Endothelial cell (in vitro differentiated cells): ENCODE results near the gene CTR9. TPM values are rescaled to one million over a fixed set of nuclear protein-coding genes. Genes with fewer than 3 reads are reported as not detected.

ENCODE experiments used
- DNase-seq: peaks from one replicate; pipeline ENCODE4 v3.0.0; 2021; ENCODE audit warnings: low spot score
- H3K27ac Mint-ChIP-seq: one replicate; pipeline ENCODE4 v1.8.0; 2021; ENCODE audit warnings: mixed read lengths, inconsistent platforms; ENCODE audit not compliant: unreplicated experiment
- H3K27me3 Mint-ChIP-seq: one replicate; pipeline ENCODE4 v1.8.0; 2021; ENCODE audit warnings: mild to moderate bottlenecking, moderate library complexity, mixed read lengths, inconsistent platforms; ENCODE audit not compliant: unreplicated experiment
- H3K36me3 Mint-ChIP-seq: one replicate; pipeline ENCODE4 v1.8.0; 2021; ENCODE audit warnings: mild to moderate bottlenecking, low read depth, mixed read lengths, inconsistent platforms; ENCODE audit not compliant: unreplicated experiment
- H3K4me1 Mint-ChIP-seq: one replicate; pipeline ENCODE4 v1.8.0; 2021; ENCODE audit warnings: mild to moderate bottlenecking, mixed read lengths, inconsistent platforms; ENCODE audit not compliant: unreplicated experiment
- H3K4me3 Mint-ChIP-seq: one replicate; pipeline ENCODE4 v1.8.0; 2021; ENCODE audit warnings: mild to moderate bottlenecking, mixed read lengths, inconsistent platforms; ENCODE audit not compliant: unreplicated experiment
- H3K9me3 Mint-ChIP-seq: one replicate; pipeline ENCODE4 v1.8.0; 2021; ENCODE audit warnings: mixed read lengths, inconsistent platforms; ENCODE audit not compliant: unreplicated experiment
- total RNA-seq: library from RNA; stranded (reverse); fragmentation: NEBNext Ultra II Directional; extraction: Animal tissue kit (Norgen Biotek cat#: 25700); gene quantifications from one replicate; pipeline ENCODE4 v1.2.1, GENCODE V29; 2021; ENCODE audit not compliant: unreplicated experiment
- TF ChIP-seq, protein P1 (sequence below): fragments of 200-600 bp; sonication (generic); IDR thresholded peaks from one replicate; pipeline ENCODE4 v1.5.0; 2021; ENCODE audit warnings: antibody characterized with exemption; ENCODE audit not compliant: unreplicated experiment

CTR9 gene
- total RNA-seq, 1 donor from 2014 or later = 43.5 TPM

DNA sequence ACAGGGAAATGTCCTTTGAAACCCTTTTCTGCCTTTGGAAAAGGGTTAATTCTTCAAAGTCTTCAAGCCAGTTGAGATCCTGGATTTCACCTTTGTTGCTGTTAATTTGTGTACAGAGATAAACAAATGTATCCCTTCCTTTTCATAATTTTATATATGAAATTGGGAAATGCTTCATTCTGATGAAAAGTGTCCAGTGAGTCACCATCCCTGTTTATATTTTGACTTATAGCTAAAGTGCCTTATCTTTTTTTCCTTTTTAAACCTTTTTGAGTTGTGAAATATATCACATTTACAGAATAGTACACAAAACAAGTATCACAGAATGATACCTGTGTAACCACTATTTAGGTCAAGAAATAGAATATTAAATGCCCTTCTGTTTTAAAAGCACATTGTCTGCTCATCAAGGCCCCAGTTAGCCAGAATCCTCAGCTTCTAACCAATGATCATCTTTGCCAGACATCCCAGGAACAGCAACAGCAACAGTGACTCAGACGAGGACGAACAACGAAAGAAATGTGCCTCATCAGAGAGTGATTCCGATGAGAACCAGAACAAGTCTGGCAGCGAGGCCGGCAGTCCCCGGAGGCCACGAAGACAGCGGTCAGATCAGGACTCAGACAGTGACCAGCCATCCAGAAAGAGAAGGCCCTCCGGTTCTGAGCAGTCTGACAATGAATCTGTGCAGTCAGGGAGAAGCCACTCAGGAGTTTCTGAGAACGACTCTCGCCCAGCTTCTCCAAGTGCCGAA, 27.3 kb downstream of the CTR9 start:
- Mint-ChIP-seq H3K9me3 (no peaks in the 10 kb centered on the region), H3K36me3 (peaks cover 35% of the 10 kb centered on the region), H3K4me3 (peak overlapping the region; percentile 16), H3K27ac (no peak overlapping the region), H3K27me3 (no peaks in the 10 kb centered on the region), H3K4me1 (peaks cover 10% of the 10 kb centered on the region)
- DNase-seq = no peak
- TF ChIP-seq, protein P1, sequence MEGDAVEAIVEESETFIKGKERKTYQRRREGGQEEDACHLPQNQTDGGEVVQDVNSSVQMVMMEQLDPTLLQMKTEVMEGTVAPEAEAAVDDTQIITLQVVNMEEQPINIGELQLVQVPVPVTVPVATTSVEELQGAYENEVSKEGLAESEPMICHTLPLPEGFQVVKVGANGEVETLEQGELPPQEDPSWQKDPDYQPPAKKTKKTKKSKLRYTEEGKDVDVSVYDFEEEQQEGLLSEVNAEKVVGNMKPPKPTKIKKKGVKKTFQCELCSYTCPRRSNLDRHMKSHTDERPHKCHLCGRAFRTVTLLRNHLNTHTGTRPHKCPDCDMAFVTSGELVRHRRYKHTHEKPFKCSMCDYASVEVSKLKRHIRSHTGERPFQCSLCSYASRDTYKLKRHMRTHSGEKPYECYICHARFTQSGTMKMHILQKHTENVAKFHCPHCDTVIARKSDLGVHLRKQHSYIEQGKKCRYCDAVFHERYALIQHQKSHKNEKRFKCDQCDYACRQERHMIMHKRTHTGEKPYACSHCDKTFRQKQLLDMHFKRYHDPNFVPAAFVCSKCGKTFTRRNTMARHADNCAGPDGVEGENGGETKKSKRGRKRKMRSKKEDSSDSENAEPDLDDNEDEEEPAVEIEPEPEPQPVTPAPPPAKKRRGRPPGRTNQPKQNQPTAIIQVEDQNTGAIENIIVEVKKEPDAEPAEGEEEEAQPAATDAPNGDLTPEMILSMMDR = no peak

DNA sequence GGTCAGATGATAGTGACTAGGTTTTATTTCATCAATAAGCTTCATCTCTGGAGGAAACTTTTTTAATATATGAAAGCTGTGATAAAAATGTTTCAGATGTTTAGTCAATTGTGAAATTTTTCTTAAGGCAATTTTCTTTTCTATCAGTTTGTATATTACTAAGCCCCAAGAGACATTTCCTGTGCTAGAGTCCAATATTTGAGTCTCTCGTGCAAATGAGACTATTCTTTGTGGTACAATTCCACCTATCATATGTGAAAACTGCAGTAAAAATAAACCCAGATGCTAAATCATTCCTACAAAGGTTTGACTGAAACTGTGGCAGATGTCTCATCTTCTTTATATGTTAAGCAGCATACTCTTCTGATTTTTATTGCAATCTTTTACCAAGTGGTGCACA, 28.0 kb downstream of the CTR9 start:
- H3K9me3 Mint-ChIP-seq = no peaks in the 10 kb centered on the region
- H3K27ac Mint-ChIP-seq = no peak overlapping the region
- peaks cover 30% of the 10 kb centered on the region for H3K36me3 Mint-ChIP-seq
- TF ChIP-seq, protein P1 = no peak
- H3K4me1 Mint-ChIP-seq = peaks cover 16% of the 10 kb centered on the region
- no peak overlapping the region for H3K4me3 Mint-ChIP-seq
- no peaks in the 10 kb centered on the region for H3K27me3 Mint-ChIP-seq
- DNase-seq = no peak

DNA sequence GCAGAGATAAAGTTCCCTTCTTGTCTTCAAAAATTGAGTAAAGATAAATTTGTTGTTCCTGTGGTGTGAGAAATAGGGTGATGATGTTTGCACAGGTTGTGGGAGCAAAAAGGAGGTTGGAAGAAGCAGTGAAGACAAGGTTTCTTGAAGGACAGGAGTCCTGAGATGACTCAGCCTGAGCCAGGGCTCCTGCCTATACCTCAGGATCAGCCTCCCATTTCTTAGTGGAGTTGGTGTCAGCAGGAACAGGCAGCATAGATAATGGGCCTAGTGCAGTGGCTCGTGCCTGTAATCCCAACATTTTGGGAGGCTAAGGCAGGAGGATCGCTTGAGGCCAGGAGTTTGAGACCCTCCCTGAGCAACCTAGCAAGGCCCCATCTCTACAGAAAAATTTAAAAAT, 29.0 kb downstream of the CTR9 start:
- H3K9me3 Mint-ChIP-seq = no peaks in the 10 kb centered on the region
- no peaks in the 10 kb centered on the region for H3K27me3 Mint-ChIP-seq
- no peak overlapping the region for H3K4me3 Mint-ChIP-seq
- peaks cover 23% of the 10 kb centered on the region for H3K36me3 Mint-ChIP-seq
- H3K4me1 Mint-ChIP-seq = peaks cover 25% of the 10 kb centered on the region
- no peak overlapping the region for H3K27ac Mint-ChIP-seq
- DNase-seq = no peak
- TF ChIP-seq, protein P1 = no peak

DNA sequence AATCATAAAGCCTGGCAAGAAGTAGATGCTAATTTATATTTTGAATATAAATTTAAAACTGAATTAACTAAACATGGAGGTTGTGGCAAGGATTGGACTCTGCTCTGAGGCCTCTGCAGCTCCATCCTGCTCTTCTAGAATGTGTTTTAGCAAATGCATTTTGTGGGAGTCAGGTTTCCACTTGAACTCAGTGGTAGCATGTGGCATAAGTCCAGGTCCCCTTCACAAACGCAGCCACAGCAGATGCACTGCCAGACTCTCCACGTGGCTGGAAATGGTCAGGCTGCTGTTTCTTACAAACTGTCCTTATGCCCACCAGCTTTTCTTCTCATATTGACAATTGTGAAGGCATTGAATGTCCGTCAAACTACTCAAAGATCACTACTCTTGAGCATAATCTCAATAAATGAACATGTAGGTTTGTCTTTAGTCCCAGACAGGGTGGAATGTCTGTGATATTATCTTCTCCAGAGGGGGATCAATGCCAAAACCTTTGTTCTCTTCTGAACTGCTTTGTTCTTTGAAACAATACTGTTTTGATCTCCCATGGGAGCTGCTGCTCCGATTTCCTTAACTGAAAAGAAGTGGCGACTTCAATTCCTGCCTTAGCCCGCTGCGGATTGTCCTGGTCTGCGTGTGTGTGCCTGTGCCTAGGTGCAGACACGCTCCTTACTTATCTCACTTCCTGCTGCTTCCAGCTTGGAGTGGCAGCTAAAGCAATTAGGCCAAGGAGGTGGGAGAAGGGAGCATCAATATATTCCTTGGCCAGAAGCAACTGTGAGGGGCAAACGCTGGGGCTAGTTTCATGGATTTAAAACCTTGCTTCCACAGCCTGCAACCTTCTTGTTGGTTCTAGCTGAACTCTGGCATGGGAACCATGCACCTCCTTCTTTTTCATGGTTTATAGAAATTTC, 33.4 kb downstream of the CTR9 start:
- peak overlapping the region; percentile 92 for H3K27ac Mint-ChIP-seq
- H3K9me3 Mint-ChIP-seq = no peaks in the 10 kb centered on the region
- no peaks in the 10 kb centered on the region for H3K27me3 Mint-ChIP-seq
- H3K4me3 Mint-ChIP-seq = no peak overlapping the region
- peaks cover 10% of the 10 kb centered on the region for H3K36me3 Mint-ChIP-seq
- peak; percentile 44 for DNase-seq
- peaks cover 56% of the 10 kb centered on the region for H3K4me1 Mint-ChIP-seq
- TF ChIP-seq, protein P1 = no peak

DNA sequence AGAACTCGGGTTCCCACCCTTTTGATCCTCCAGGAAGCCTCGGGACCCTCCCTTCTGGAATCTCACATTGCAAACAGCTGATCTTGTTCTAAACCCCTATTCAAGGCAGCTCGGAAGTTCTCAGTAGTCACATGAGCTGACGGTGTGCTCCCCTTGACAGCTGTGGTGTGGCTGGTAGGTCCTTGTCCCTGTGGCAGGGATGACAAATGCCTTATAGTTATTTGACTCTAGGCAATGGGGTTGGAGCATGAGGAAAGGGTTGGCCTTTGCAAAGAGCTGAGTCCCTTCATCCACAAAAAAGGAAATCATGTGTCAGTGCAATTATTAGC, 34.1 kb downstream of the CTR9 start:
- DNase-seq = no peak
- Mint-ChIP-seq H3K27ac (peak overlapping the region; percentile 62), H3K4me1 (peaks cover 59% of the 10 kb centered on the region), H3K36me3 (peaks cover 5% of the 10 kb centered on the region), H3K9me3 (no peaks in the 10 kb centered on the region), H3K27me3 (no peaks in the 10 kb centered on the region), H3K4me3 (peak overlapping the region; percentile 33)
- TF ChIP-seq, protein P1 = no peak
